Panc1 (cell line): ENCODE measurements around the gene COL4A1. TPM values are rescaled to one million over a fixed set of nuclear protein-coding genes. Genes with fewer than 3 reads are reported as not detected.

Experiments
- ATAC-seq: fragments of 200-7000 bp; cut with Tn5 transposase; 2 replicates; pipeline ENCODE4 v1.9.1; 2020; ENCODE audit warnings: mild to moderate bottlenecking, moderate library complexity
- BruUV-seq: library from RNA; stranded (reverse); fragments of 400-500 nt; replicated peaks from 2 replicates; lab custom pipeline; 2021; lab: Mats Ljungman, UMichigan
- CTCF ChIA-PET: fragments of 300-600 bp; sonication (Branson Sonifier 250); formaldehyde crosslinking; loops from one replicate; lab custom pipeline; 2022; ENCODE audit warnings: antibody characterized with exemption; lab: Charles Lee
- POLR2A ChIA-PET: fragments of 300-600 bp; sonication (Branson Sonifier 250); formaldehyde crosslinking; loops from one replicate; lab custom pipeline; 2022; ENCODE audit warnings: antibody characterized with exemption; lab: Charles Lee
- DNase-seq: peaks from one replicate; pipeline ENCODE4 v3.0.0-alpha.2; 2010; ENCODE audit warnings: low read depth, low spot score
- H3K27ac ChIP-seq: 2 replicates; pipeline ENCODE4 v1.5.1; 2011; ENCODE audit warnings: mild to moderate bottlenecking, low read length, inconsistent platforms
- H3K27me3 ChIP-seq: fragments of 200-500 bp; sonication (Bioruptor generic); 2 replicates; pipeline ENCODE4 v1.6.0; 2014; ENCODE audit warnings: low read length, inconsistent platforms; ENCODE audit not compliant: control insufficient read depth, insufficient read depth
- H3K36me3 ChIP-seq: fragments of 200-500 bp; sonication (Bioruptor generic); 2 replicates; pipeline ENCODE4 v1.5.1; 2014; ENCODE audit warnings: inconsistent platforms, mild to moderate bottlenecking, low read length, moderate library complexity; ENCODE audit not compliant: control insufficient read depth, insufficient read depth
- H3K4me1 ChIP-seq: 2 replicates; pipeline ENCODE4 v1.5.1; 2011; ENCODE audit warnings: inconsistent platforms, mild to moderate bottlenecking, low read length, moderate library complexity; ENCODE audit not compliant: control insufficient read depth, insufficient read depth
- H3K4me3 ChIP-seq, 2 experiments: 2 replicates each; pipeline ENCODE4 v1.5.1; 2011 to 2012; ENCODE audit warnings: low read depth in 2 of 2, low read length in 2 of 2, mild to moderate bottlenecking in 2 of 2, inconsistent platforms in 1 of 2, moderate library complexity in 1 of 2
- H3K9me3 ChIP-seq: fragments of 200-500 bp; sonication (Bioruptor generic); 2 replicates; pipeline ENCODE4 v1.5.1; 2014; ENCODE audit warnings: low read depth, mild to moderate bottlenecking, inconsistent platforms, low read length, moderate library complexity; ENCODE audit not compliant: control insufficient read depth, insufficient read depth
- POLR2AphosphoS5 ChIP-seq: IDR thresholded peaks from 2 replicates; pipeline ENCODE4 v1.6.1; 2012; ENCODE audit warnings: mild to moderate bottlenecking, low read depth, low read length, moderate library complexity
- SIN3A ChIP-seq: IDR thresholded peaks from 2 replicates; pipeline ENCODE4 v1.6.1; 2012; ENCODE audit warnings: low read depth, mild to moderate bottlenecking, low read length, moderate library complexity, borderline replicate concordance; ENCODE audit not compliant: insufficient read depth
- TCF7L2 ChIP-seq: IDR thresholded peaks from 2 replicates; pipeline ENCODE4 v1.6.1; 2011; ENCODE audit warnings: mild to moderate bottlenecking, low read depth, low read length, inconsistent platforms
- in situ Hi-C: cut with HindIII; loops from 2 replicates; pipeline ENCODE4 v1.10.0; 2016; ENCODE audit warnings: low sequenced_read_pairs, low pct_unique_long_range_greater_than_20kb
- intact Hi-C: fragments of 100-400 bp; cut with micrococcal nuclease; formaldehyde crosslinking; loops from one replicate; pipeline ENCODE4 v1.10.0; 2022; ENCODE audit not compliant: unreplicated experiment
- total RNA-seq: library from RNA; stranded (reverse); gene quantifications from one replicate; pipeline ENCODE4 v1.2.1, GENCODE V29; 2021; ENCODE audit not compliant: unreplicated experiment
- TF ChIP-seq, protein P1 (sequence below): fragments of 450-650 bp; IDR thresholded peaks from 2 replicates; pipeline ENCODE4 v1.5.1; 2017; ENCODE audit warnings: mild to moderate bottlenecking
- TF ChIP-seq, protein P2 (sequence below), 2 experiments: IDR thresholded peaks; 2 replicates each; pipeline ENCODE4 v1.6.1; 2011 to 2012; ENCODE audit warnings: low read depth in 2 of 2, control low read depth in 1 of 2, low read length in 1 of 2, mild to moderate bottlenecking in 1 of 2, moderate library complexity in 1 of 2; ENCODE audit not compliant: insufficient read depth in 1 of 2

COL4A1 gene
- total RNA-seq, 1 experiment from 2014 or later: 1.1 TPM

DNA sequence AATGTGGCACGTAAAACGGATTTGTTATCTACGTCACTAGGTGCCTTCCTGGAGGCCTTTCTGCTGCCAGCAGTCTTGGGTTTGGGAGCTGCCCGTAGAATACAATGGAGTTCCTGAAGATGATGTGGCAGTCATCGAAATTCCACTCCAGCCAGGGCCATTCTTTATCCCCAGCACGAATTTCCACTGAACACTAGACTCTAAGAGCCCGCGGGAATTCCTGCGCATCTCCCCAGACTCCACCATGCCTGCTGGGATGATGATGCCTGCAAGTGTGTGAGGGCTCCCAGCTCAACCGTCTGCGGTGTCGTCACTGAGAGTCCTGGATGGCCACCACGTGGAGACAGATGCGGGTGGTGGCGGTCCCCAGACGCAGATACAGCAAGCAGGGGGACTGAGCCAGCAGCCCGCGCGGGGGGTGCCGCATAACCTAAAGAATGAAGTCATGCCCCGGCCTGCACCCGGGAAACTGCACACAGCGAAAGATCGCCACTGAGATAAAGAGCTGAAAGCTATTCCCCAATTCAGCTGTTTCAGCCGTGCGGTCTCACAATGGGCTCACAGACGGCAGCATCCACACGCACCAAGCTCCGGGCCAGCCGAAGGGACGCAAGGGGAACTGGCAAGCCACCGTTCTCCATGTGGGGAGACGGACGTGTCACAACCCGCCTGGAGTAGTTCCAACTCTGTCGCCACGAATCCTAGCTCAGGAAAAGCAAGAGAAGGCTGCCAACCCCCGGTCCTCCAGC lies 41.1 kb downstream of the COL4A1 start:
- Histone ChIP-seq H3K9me3 (no peaks in the 10 kb centered on the region), H3K27me3 (no peaks in the 10 kb centered on the region; the same call in 1 of the 2 replicates), H3K4me3 (no peak overlapping the region), H3K4me1 (no peaks in the 10 kb centered on the region), H3K27ac (no peak overlapping the region), H3K36me3 (no peaks in the 10 kb centered on the region)
- no TSS peak for BruUV-seq
- TF ChIP-seq POLR2AphosphoS5: no peak
- TF ChIP-seq SIN3A: no peak
- TF ChIP-seq TCF7L2: no peak
- TF ChIP-seq, protein P1, sequence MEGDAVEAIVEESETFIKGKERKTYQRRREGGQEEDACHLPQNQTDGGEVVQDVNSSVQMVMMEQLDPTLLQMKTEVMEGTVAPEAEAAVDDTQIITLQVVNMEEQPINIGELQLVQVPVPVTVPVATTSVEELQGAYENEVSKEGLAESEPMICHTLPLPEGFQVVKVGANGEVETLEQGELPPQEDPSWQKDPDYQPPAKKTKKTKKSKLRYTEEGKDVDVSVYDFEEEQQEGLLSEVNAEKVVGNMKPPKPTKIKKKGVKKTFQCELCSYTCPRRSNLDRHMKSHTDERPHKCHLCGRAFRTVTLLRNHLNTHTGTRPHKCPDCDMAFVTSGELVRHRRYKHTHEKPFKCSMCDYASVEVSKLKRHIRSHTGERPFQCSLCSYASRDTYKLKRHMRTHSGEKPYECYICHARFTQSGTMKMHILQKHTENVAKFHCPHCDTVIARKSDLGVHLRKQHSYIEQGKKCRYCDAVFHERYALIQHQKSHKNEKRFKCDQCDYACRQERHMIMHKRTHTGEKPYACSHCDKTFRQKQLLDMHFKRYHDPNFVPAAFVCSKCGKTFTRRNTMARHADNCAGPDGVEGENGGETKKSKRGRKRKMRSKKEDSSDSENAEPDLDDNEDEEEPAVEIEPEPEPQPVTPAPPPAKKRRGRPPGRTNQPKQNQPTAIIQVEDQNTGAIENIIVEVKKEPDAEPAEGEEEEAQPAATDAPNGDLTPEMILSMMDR: no peak
- TF ChIP-seq, protein P2, sequence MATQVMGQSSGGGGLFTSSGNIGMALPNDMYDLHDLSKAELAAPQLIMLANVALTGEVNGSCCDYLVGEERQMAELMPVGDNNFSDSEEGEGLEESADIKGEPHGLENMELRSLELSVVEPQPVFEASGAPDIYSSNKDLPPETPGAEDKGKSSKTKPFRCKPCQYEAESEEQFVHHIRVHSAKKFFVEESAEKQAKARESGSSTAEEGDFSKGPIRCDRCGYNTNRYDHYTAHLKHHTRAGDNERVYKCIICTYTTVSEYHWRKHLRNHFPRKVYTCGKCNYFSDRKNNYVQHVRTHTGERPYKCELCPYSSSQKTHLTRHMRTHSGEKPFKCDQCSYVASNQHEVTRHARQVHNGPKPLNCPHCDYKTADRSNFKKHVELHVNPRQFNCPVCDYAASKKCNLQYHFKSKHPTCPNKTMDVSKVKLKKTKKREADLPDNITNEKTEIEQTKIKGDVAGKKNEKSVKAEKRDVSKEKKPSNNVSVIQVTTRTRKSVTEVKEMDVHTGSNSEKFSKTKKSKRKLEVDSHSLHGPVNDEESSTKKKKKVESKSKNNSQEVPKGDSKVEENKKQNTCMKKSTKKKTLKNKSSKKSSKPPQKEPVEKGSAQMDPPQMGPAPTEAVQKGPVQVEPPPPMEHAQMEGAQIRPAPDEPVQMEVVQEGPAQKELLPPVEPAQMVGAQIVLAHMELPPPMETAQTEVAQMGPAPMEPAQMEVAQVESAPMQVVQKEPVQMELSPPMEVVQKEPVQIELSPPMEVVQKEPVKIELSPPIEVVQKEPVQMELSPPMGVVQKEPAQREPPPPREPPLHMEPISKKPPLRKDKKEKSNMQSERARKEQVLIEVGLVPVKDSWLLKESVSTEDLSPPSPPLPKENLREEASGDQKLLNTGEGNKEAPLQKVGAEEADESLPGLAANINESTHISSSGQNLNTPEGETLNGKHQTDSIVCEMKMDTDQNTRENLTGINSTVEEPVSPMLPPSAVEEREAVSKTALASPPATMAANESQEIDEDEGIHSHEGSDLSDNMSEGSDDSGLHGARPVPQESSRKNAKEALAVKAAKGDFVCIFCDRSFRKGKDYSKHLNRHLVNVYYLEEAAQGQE (IDR thresholded peaks at IDR 0.05; ENCODE audit: insufficient read depth in 1 of 2, low read depth in 2 of 2, low read length in 1 of 2): no peak
- ATAC-seq (no peak), DNase-seq (no peak)
- ChIA-PET POLR2A (no interaction called here), CTCF (interaction anchor here (0.6 to 0.7 kb wide), 2 partner anchors 18 to 323 kb away, joined by 3 to 4 read pairs; no protein-coding TSS in a partner anchor)
- in situ Hi-C loops: no loop called here
- intact Hi-C loops: no loop called here

DNA sequence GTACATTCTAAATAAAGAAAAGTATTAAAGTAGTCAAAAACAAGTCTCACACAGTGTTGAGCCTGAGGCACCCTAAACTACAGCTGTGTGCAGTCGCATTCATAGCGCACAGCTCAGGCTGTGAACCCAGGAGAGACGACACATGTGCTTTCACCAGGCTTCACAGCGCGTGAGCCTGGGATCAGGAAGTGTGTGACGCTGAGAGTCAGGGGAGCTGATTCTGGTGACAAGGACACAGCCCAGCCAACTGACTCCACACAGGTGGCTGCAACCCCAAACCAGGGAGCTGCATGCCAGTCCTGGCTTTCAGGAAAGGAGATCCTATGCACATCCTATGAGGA lies 41.6 kb downstream of the COL4A1 start:
- no TSS peak for BruUV-seq
- no peaks in the 10 kb centered on the region for H3K4me1 ChIP-seq
- no peaks in the 10 kb centered on the region for H3K36me3 ChIP-seq
- intact Hi-C loops (no loop called here), in situ Hi-C loops (no loop called here)
- H3K4me3 ChIP-seq: no peak overlapping the region
- DNase-seq (no peak), ATAC-seq (no peak)
- H3K27ac ChIP-seq: no peak overlapping the region
- H3K9me3 ChIP-seq: no peaks in the 10 kb centered on the region
- TF ChIP-seq, protein P1: no peak
- no peak for TF ChIP-seq POLR2AphosphoS5
- TF ChIP-seq, protein P2 (IDR thresholded peaks at IDR 0.05; ENCODE audit: insufficient read depth in 1 of 2, low read depth in 2 of 2, low read length in 1 of 2): no peak
- H3K27me3 ChIP-seq: no peaks in the 10 kb centered on the region; the same call in 1 of the 2 replicates
- POLR2A ChIA-PET: no interaction called here
- CTCF ChIA-PET: interaction anchor here (0.6 to 0.7 kb wide), 2 partner anchors 18 to 322 kb away, joined by 3 to 4 read pairs; no protein-coding TSS in a partner anchor
